CD14-positive monocyte (primary cell): ENCODE results near the gene DIAPH2. TPM values are rescaled to one million over a fixed set of nuclear protein-coding genes. Genes with fewer than 3 reads are reported as not detected.

Source experiments
- DNase-seq, 3 donors: peaks; one replicate each; pipeline ENCODE4 v3.0.0-alpha.2; 2011 to 2022
- H2AFZ ChIP-seq: 2 replicates; pipeline ENCODE4 v1.6.0; 2012; ENCODE audit warnings: mild to moderate bottlenecking, low read depth, low read length, inconsistent platforms; ENCODE audit not compliant: insufficient read depth, poor library complexity, severe bottlenecking
- H3K27ac ChIP-seq, 2 donors: 1 replicate in 1 of 2; 2 replicates in 1 of 2; pipeline ENCODE4 v1.5.1; 2012 to 2013; ENCODE audit warnings: low read length in 2 of 2, control low read depth in 1 of 2, inconsistent platforms in 1 of 2, low read depth in 1 of 2, mild to moderate bottlenecking in 1 of 2
- H3K27me3 ChIP-seq, 2 donors: one replicate each; pipeline versions ENCODE4 v1.6.0 to v1.6.1; 2011 to 2013; ENCODE audit warnings: low read length in 2 of 2; ENCODE audit not compliant: control insufficient read depth in 2 of 2, insufficient read depth in 2 of 2
- H3K36me3 ChIP-seq, 2 donors: replicated peaks in 1 of 2; 1 replicate in 1 of 2; 2 replicates in 1 of 2; pipeline versions ENCODE4 v1.5.1 to v1.6.1; 2012 to 2013; ENCODE audit warnings: low read length in 2 of 2, control low read depth in 1 of 2, inconsistent platforms in 1 of 2, mild to moderate bottlenecking in 1 of 2; ENCODE audit not compliant: insufficient read depth in 2 of 2, control insufficient read depth in 1 of 2
- H3K4me1 ChIP-seq, 2 donors: 1 replicate in 1 of 2; 2 replicates in 1 of 2; pipeline versions ENCODE4 v1.5.1 to v1.6.1; 2012 to 2013; ENCODE audit warnings: low read length in 2 of 2, control low read depth in 1 of 2, inconsistent platforms in 1 of 2, mild to moderate bottlenecking in 1 of 2, moderate library complexity in 1 of 2; ENCODE audit not compliant: insufficient read depth in 2 of 2, control insufficient read depth in 1 of 2
- H3K4me2 ChIP-seq: replicated peaks from 2 replicates; pipeline ENCODE3; 2012; ENCODE audit warnings: low read length, moderate library complexity, mild to moderate bottlenecking; ENCODE audit not compliant: poor library complexity, severe bottlenecking; ENCODE audit errors: extremely low read depth
- H3K4me3 ChIP-seq, 3 experiments: fragments of 200-600 bp in 1 of 3; sonication (generic) in 1 of 3; replicated peaks in 1 of 3; 1 replicate in 2 of 3; 2 replicates in 1 of 3; pipeline ENCODE4 v1.5.1; 2011 to 2013; ENCODE audit warnings: low read length in 3 of 3, mild to moderate bottlenecking in 3 of 3, control low read depth in 2 of 3, low read depth in 2 of 3, inconsistent platforms in 1 of 3, moderate library complexity in 1 of 3
- H3K79me2 ChIP-seq: 2 replicates; pipeline ENCODE4 v1.6.0; 2012; ENCODE audit warnings: mild to moderate bottlenecking, control low read depth, inconsistent platforms, low read length, moderate library complexity; ENCODE audit not compliant: insufficient read depth
- H3K9ac ChIP-seq: 2 replicates; pipeline ENCODE4 v1.6.0; 2017; ENCODE audit warnings: low read length, mild to moderate bottlenecking; ENCODE audit not compliant: insufficient read depth, poor library complexity, severe bottlenecking
- H3K9me3 ChIP-seq, 2 donors: replicated peaks in 1 of 2; 1 replicate in 1 of 2; 2 replicates in 1 of 2; pipeline versions ENCODE4 v1.5.1 to v1.6.1; 2012 to 2013; ENCODE audit warnings: low read length in 2 of 2, control low read depth in 1 of 2; ENCODE audit not compliant: control insufficient read depth in 1 of 2, insufficient read depth in 1 of 2
- H4K20me1 ChIP-seq: 2 replicates; pipeline ENCODE4 v1.6.0; 2012; ENCODE audit warnings: mild to moderate bottlenecking, low read length, control low read depth, moderate library complexity; ENCODE audit not compliant: insufficient read depth
- H3K27ac Mint-ChIP-seq, 7 donors: one replicate each; pipeline ENCODE4 v1.8.0; 2020; ENCODE audit warnings: mild to moderate bottlenecking in 7 of 7, mixed read lengths in 7 of 7, moderate library complexity in 6 of 7, inconsistent platforms in 2 of 7
- H3K27me3 Mint-ChIP-seq, 3 donors: one replicate each; pipeline ENCODE4 v1.8.0; 2021 to 2022; ENCODE audit warnings: low read depth in 3 of 3, mild to moderate bottlenecking in 3 of 3, mixed read lengths in 3 of 3, moderate library complexity in 3 of 3, inconsistent platforms in 1 of 3
- H3K36me3 Mint-ChIP-seq, 2 donors: one replicate each; pipeline ENCODE4 v1.8.0; 2020; ENCODE audit warnings: mixed read lengths in 2 of 2, inconsistent platforms in 1 of 2, mild to moderate bottlenecking in 1 of 2
- H3K4me1 Mint-ChIP-seq: one replicate; pipeline ENCODE4 v1.8.0; 2020; ENCODE audit warnings: mild to moderate bottlenecking, mixed read lengths
- H3K4me3 Mint-ChIP-seq, 2 donors: one replicate each; pipeline ENCODE4 v1.8.0; 2020; ENCODE audit warnings: mild to moderate bottlenecking in 2 of 2, mixed read lengths in 2 of 2, moderate library complexity in 1 of 2
- H3K9me3 Mint-ChIP-seq, 7 donors: one replicate each; pipeline ENCODE4 v1.8.0; 2020 to 2022; ENCODE audit warnings: mixed read lengths in 7 of 7, mild to moderate bottlenecking in 6 of 7, moderate library complexity in 6 of 7, inconsistent platforms in 2 of 7
- WGBS: methylation state at CpG from one replicate; pipeline ENCODE4 v1.1.5; 2013; ENCODE audit warnings: missing lambda C conversion rate; ENCODE audit not compliant: insufficient coverage; 5-methylcytosine and 5-hydroxymethylcytosine counted together
- intact Hi-C, 2 donors: fragments of 100-400 bp; cut with micrococcal nuclease; formaldehyde crosslinking; loops; one replicate each; pipeline versions ENCODE4 v1.15.0 to v1.15.1; 2023
- polyA plus RNA-seq, 3 donors: library from polyadenylated mRNA; depleted of rRNA in 1 of 3; unstranded in 2 of 3; stranded (reverse) in 1 of 3; fragments of 300-500 nt in 2 of 3; fragments of >200 nt in 1 of 3; fragmentation: Illumina TruSeq in 2 of 3; gene quantifications; 1 replicate in 2 of 3; 2 replicates in 1 of 3; pipeline ENCODE4 v1.2.3, GENCODE V29; 2012 to 2021
- TF ChIP-seq, protein P1 (sequence below): fragments of 200-600 bp; IDR thresholded peaks from one replicate; pipeline ENCODE4 v1.8.0; 2022; ENCODE audit warnings: antibody characterized with exemption, mild to moderate bottlenecking

The DIAPH2 gene
- polyA plus RNA-seq, 3 donors, result 9.5 to 20.5 (median 11.4) TPM

GRCh38 chrX:96807318-96807717 is 122.7 kb downstream of the DIAPH2 start:
- Histone ChIP-seq H3K79me2 (peaks cover 4% of the 10 kb centered on the region), H3K27ac (no peak overlapping the region), H3K9me3 (no peaks in the 10 kb centered on the region), H3K9ac (no peak overlapping the region), H3K4me1 (no peaks in the 10 kb centered on the region), H3K36me3 (no peaks in the 10 kb centered on the region), H3K27me3 (no peaks in the 10 kb centered on the region), H4K20me1 (no peaks in the 10 kb centered on the region), H3K4me2 (no peak overlapping the region), H2AFZ (no peak overlapping the region), H3K4me3 (no peak overlapping the region)
- Mint-ChIP-seq H3K27me3 (peaks cover 0 to 3% (median 0%) of the 10 kb centered on the region in 3 donors), H3K4me1 (peaks cover under 1% of the 10 kb centered on the region), H3K4me3 (no peak overlapping the region), H3K9me3 (peaks cover 0 to 6% (median 3%) of the 10 kb centered on the region in 7 donors), H3K36me3 (peaks cover 5 to 10% of the 10 kb centered on the region in 2 donors), H3K27ac (no peak overlapping the region)
- DNase-seq, result no peak
- WGBS, result no CpG with 5 or more reads among the region's 4 CpGs
- intact Hi-C loops, result no loop called here
- TF ChIP-seq, protein P1, sequence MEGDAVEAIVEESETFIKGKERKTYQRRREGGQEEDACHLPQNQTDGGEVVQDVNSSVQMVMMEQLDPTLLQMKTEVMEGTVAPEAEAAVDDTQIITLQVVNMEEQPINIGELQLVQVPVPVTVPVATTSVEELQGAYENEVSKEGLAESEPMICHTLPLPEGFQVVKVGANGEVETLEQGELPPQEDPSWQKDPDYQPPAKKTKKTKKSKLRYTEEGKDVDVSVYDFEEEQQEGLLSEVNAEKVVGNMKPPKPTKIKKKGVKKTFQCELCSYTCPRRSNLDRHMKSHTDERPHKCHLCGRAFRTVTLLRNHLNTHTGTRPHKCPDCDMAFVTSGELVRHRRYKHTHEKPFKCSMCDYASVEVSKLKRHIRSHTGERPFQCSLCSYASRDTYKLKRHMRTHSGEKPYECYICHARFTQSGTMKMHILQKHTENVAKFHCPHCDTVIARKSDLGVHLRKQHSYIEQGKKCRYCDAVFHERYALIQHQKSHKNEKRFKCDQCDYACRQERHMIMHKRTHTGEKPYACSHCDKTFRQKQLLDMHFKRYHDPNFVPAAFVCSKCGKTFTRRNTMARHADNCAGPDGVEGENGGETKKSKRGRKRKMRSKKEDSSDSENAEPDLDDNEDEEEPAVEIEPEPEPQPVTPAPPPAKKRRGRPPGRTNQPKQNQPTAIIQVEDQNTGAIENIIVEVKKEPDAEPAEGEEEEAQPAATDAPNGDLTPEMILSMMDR, result no peak

GRCh38 chrX:96820935-96821334 is 136.3 kb downstream of the DIAPH2 start:
- no peak for DNase-seq
- H3K4me1 ChIP-seq, result no peaks in the 10 kb centered on the region
- WGBS, result no CpG with 5 or more reads among the region's 2 CpGs
- H3K27me3 Mint-ChIP-seq, result peaks cover 0 to under 1% (median 0%) of the 10 kb centered on the region in 3 donors
- H2AFZ ChIP-seq, result no peak overlapping the region
- intact Hi-C loops, result no loop called here
- no peaks in the 10 kb centered on the region for H3K36me3 ChIP-seq
- H3K4me3 Mint-ChIP-seq, result no peak overlapping the region
- peaks cover 2% of the 10 kb centered on the region in 2 donors for H3K36me3 Mint-ChIP-seq
- no peak overlapping the region for H3K27ac ChIP-seq
- TF ChIP-seq, protein P1, result no peak
- peaks cover 4% of the 10 kb centered on the region for H4K20me1 ChIP-seq
- H3K4me2 ChIP-seq, result no peak overlapping the region
- peak overlapping the region in 2 of 7 donors; percentile 13 to 19 for H3K27ac Mint-ChIP-seq
- H3K9ac ChIP-seq, result no peak overlapping the region
- H3K9me3 Mint-ChIP-seq, result peaks cover 0 to 1% (median 0%) of the 10 kb centered on the region in 7 donors
- no peak overlapping the region for H3K4me3 ChIP-seq
- no peaks in the 10 kb centered on the region for H3K4me1 Mint-ChIP-seq
- H3K9me3 ChIP-seq, result no peaks in the 10 kb centered on the region
- H3K79me2 ChIP-seq, result peaks cover 4% of the 10 kb centered on the region
- H3K27me3 ChIP-seq, result no peaks in the 10 kb centered on the region
